Ascending aorta (tissue), 2 donors: Measurements from ENCODE around the gene DECR2. TPM values are rescaled to one million over a fixed set of nuclear protein-coding genes. Genes with fewer than 3 reads are reported as not detected.
"Not testable (repeated sequence)": the region's sequence is repeated elsewhere in the genome, so short reads cannot be mapped to it uniquely, and the experiment has no call there.

Experiments used
- DNase-seq, 2 donors: peaks; one replicate each; pipeline ENCODE4 v3.0.0-alpha.2; 2019; ENCODE audit warnings: low spot score in 2 of 2
- H3K27ac ChIP-seq, 2 donors: fragments of 200-600 bp; sonication (generic); one replicate each; pipeline ENCODE4 v1.5.1; 2016 to 2017; ENCODE audit warnings: mild to moderate bottlenecking in 1 of 2
- H3K27me3 ChIP-seq: fragments of 200-600 bp; sonication (generic); one replicate; pipeline ENCODE4 v1.5.1; 2017
- H3K36me3 ChIP-seq, 2 donors: fragments of 200-600 bp; sonication (generic); one replicate each; pipeline ENCODE4 v1.5.1; 2016
- H3K4me1 ChIP-seq, 2 donors: fragments of 200-600 bp; sonication (generic); one replicate each; pipeline ENCODE4 v1.5.1; 2016 to 2017; ENCODE audit warnings: mild to moderate bottlenecking in 1 of 2
- H3K4me3 ChIP-seq, 2 donors: fragments of 200-600 bp; sonication (generic); one replicate each; pipeline ENCODE4 v1.5.1; 2016 to 2017; ENCODE audit warnings: mild to moderate bottlenecking in 1 of 2
- H3K9me3 ChIP-seq, 2 donors: fragments of 200-600 bp; sonication (generic); one replicate each; pipeline ENCODE4 v1.5.1; 2016
- intact Hi-C: fragments of 100-400 bp; cut with DNase I; formaldehyde crosslinking; loops from one replicate; pipeline ENCODE4 v1.15.1; 2023
- total RNA-seq: library from RNA; depleted of rRNA; stranded (reverse); fragments of >200 nt; gene quantifications from one replicate; pipeline ENCODE4 v1.1.0, GENCODE V29; 2016
- TF ChIP-seq, protein P1 (sequence below), 3 experiments: fragments of 200-600 bp in 2 of 3; fragments of 450-650 bp in 1 of 3; sonication (generic) in 2 of 3; IDR thresholded peaks; one replicate each; pipeline ENCODE4 v1.5.1; 2016 to 2019; ENCODE audit warnings: antibody characterized with exemption in 3 of 3, mild to moderate bottlenecking in 1 of 3, moderate library complexity in 1 of 3

Gene DECR2
- total RNA-seq, 1 donor from 2014 or later = 44.0 TPM

GRCh38 chr16:414395-415169 lies 12.9 kb downstream of the DECR2 start:
- Histone ChIP-seq H3K4me3 (no peak overlapping the region), H3K9me3 (no peaks in the 10 kb centered on the region), H3K4me1 (no peaks in the 10 kb centered on the region), H3K27me3 (no peaks in the 10 kb centered on the region), H3K36me3 (peaks cover 0 to 22% of the 10 kb centered on the region in 2 donors), H3K27ac (no peak overlapping the region)
- intact Hi-C loops = no loop called here
- no peak for DNase-seq
- TF ChIP-seq, protein P1, sequence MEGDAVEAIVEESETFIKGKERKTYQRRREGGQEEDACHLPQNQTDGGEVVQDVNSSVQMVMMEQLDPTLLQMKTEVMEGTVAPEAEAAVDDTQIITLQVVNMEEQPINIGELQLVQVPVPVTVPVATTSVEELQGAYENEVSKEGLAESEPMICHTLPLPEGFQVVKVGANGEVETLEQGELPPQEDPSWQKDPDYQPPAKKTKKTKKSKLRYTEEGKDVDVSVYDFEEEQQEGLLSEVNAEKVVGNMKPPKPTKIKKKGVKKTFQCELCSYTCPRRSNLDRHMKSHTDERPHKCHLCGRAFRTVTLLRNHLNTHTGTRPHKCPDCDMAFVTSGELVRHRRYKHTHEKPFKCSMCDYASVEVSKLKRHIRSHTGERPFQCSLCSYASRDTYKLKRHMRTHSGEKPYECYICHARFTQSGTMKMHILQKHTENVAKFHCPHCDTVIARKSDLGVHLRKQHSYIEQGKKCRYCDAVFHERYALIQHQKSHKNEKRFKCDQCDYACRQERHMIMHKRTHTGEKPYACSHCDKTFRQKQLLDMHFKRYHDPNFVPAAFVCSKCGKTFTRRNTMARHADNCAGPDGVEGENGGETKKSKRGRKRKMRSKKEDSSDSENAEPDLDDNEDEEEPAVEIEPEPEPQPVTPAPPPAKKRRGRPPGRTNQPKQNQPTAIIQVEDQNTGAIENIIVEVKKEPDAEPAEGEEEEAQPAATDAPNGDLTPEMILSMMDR (IDR thresholded peaks at IDR 0.05) = no peak

DNA sequence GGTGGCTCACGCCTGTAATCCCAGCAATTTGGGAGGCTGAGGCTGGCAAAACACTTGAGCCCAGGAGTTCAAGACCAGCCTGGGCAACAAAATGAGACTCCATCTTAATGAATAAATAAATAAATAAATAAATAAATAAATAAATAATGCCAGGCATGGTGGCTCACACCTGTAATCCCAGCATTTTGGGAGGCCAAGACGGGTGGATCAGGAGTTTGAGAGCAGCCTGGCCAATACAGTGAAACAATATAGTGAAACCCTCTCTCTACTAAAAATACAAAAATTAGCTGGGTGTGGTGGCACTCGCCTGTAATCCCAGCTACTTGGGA lies 13.4 kb downstream of the DECR2 start:
- DNase-seq, H3K9me3 ChIP-seq, H3K4me1 ChIP-seq, H3K27ac ChIP-seq, H3K4me3 ChIP-seq, H3K27me3 ChIP-seq, intact Hi-C loops: not testable (repeated sequence)
- H3K36me3 ChIP-seq = peaks cover 0 to 19% of the 10 kb centered on the region in 2 donors

DNA sequence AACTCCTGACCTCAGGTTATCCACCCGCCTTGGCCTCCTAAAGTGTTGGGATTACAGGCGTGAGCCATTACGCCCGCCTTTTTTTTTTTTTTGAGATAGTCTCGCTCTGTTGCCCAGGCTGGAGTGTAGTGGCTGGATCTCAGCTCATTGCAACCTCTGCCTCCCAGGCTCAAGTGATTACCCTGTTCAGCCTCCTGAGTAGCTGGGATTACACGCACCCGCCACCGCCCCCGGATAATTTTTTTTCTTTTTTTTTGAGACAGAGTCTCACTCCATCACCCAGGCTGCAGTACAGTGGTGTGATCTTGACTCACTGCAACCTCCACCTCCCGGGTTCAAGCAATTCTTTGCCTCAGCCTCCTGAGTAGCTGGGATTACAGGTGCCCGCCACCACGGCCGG lies 20.5 kb downstream of the DECR2 start:
- intact Hi-C loops = loop anchor here (5.0 kb wide), 1 partner anchor 40 kb away; the partner anchor contains the start of gene PGAP6
- not testable (repeated sequence) for H3K4me3 ChIP-seq, H3K27me3 ChIP-seq, H3K36me3 ChIP-seq, H3K27ac ChIP-seq, DNase-seq, H3K9me3 ChIP-seq
- H3K4me1 ChIP-seq = peaks cover 0 to 12% of the 10 kb centered on the region in 2 donors

DNA sequence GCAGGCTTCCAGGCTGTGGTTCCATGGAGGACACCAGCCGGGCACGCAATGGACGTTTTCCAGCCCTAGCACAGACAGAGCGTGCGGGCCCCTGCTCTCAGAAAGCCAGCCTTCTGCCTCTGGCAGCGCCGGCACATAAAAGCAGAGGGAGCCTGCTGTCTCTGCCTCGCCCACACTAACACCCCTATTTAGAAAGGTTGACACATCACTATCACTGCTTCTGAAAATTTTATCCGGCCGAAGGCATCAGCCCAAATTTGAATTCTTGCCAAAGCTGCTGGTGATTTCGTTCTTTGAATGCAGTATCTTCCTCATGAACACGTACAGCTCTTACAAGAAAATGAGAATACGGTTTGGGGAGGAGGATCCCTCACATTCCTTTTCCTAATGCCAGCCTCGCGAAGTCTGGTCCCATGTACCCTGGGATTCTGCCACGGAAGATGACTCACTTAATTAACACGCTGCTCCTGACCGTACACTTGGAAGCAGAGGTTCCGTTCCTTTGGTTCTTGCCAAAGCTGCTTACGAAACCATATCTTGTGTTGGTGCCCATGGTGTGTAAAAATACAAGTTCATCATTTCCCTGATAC lies 22.4 kb downstream of the DECR2 start:
- Histone ChIP-seq H3K9me3 (no peaks in the 10 kb centered on the region), H3K36me3 (no peaks in the 10 kb centered on the region), H3K27ac (peak overlapping the region; percentile 95 to 97), H3K4me1 (peaks cover 0 to 20% of the 10 kb centered on the region in 2 donors), H3K4me3 (peak overlapping the region; percentile 76 to 81), H3K27me3 (no peaks in the 10 kb centered on the region)
- DNase-seq = peak; percentile 59 to 94
- intact Hi-C loops = loop anchor here (5.0 kb wide), 1 partner anchor 42 kb away; the partner anchor contains the start of gene PGAP6
- TF ChIP-seq, protein P1 (IDR thresholded peaks at IDR 0.05) = no peak

DNA sequence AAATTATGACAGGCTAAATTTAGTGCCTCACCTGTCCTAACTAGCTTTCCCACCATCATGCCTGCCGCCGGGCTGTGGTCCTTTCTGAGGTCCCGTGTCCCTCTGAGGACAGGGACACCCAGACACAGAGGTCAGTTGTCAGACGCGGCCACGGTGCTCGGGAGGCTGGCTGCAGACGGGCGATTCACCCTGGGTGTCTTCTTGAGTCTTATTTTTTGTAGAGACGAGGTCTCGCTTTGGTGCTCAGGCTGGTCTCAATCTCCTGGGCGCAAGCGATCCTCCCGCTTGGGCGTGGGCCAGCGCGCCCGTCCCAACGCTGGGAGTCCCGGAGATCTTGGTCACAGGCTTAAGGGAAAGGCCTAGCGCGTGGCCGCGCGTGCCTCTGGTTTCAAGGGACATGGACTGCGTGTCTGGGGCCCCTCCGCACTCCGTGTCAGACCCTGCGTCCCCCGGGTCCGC lies 23.0 kb downstream of the DECR2 start:
- TF ChIP-seq, protein P1 (IDR thresholded peaks at IDR 0.05) = peak in 1 of 3 experiments; percentile 11
- H3K36me3 ChIP-seq = no peaks in the 10 kb centered on the region
- no peaks in the 10 kb centered on the region for H3K9me3 ChIP-seq
- peak overlapping the region; percentile 76 to 81 for H3K4me3 ChIP-seq
- H3K27me3 ChIP-seq = no peaks in the 10 kb centered on the region
- DNase-seq = no peak
- peaks cover 0 to 20% of the 10 kb centered on the region in 2 donors for H3K4me1 ChIP-seq
- peak overlapping the region; percentile 95 to 97 for H3K27ac ChIP-seq
- intact Hi-C loops = loop anchor here (1.0 to 5.0 kb wide), 3 partner anchors 23 to 72 kb away; partner anchors contain the start of genes AXIN1, DECR2 and PGAP6

DNA sequence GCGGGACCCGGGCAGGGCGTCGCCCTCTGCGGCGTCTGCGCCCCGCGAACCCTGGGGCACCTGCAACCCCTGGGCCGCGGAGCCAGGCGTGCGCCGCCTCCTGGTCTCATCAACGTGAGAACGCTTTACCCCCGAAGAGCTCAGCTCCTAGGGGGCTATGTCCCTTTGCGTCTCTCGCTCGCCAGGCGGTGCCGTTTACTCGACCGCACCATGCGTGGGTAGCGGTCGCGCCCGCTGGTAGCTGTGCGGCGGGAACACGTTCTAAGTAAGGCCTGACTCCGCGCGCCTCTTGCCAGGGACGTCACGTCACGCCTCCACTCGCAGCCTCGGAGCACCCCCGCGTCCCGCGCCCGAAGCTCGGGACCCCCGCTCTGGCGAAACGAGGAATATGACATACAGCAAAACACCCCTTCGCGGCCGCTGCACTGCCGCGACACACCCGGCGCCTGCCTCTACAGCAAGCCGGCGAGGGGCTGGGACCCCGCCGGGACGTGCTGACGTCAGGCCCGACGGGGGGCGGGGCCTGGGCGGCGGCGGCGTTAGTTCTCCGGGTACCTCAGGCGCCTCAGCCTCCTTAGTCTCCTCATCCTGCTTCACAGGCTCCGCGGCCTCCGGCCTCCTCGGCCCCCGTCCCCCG lies 23.5 kb downstream of the DECR2 start, which contains the start of gene RAB11FIP3:
Gene RAB11FIP3, plus strand, starts transcription at position 568 of the 637 bp plus-strand sequence. CDS start 358 bp downstream, outside the sequence.
- no peaks in the 10 kb centered on the region for H3K9me3 ChIP-seq
- intact Hi-C loops = loop anchor here (1.0 kb wide), 2 partner anchors 24 to 73 kb away; partner anchors contain the start of genes AXIN1 and DECR2
- peak; percentile 43 to 88 for DNase-seq
- no peaks in the 10 kb centered on the region for H3K36me3 ChIP-seq
- H3K27me3 ChIP-seq = no peaks in the 10 kb centered on the region
- H3K4me3 ChIP-seq = peak within 1 kb of the TSS; percentile 76 to 81
- peaks cover 0 to 20% of the 10 kb centered on the region in 2 donors for H3K4me1 ChIP-seq
- TF ChIP-seq, protein P1 (IDR thresholded peaks at IDR 0.05) = peak in 2 of 3 experiments; percentile 5 to 32
- H3K27ac ChIP-seq = peak within 1 kb of the TSS; percentile 95 to 97
